Measurements from ENCODE around the gene ENPEP.

The ENPEP gene

GRCh38 chr4:110610940-110611831 lies 135.2 kb downstream of the ENPEP start:
- no peak for DNase-seq

GRCh38 chr4:110611968-110612447 lies 136.1 kb downstream of the ENPEP start:
- DNase-seq: no peak

- no peak for DNase-seq
Measured at GRCh38 chr4:110612631-110613269, 136.8 kb downstream of the ENPEP start.

GRCh38 chr4:110613745-110614144 lies 137.8 kb downstream of the ENPEP start:
- DNase-seq: no peak

GRCh38 chr4:110614173-110614963 lies 138.4 kb downstream of the ENPEP start:
- DNase-seq: no peak

All from GOT3 (cell line).